WTC11 (cell line): ENCODE measurements around the gene KCND3. TPM values are rescaled to one million over a fixed set of nuclear protein-coding genes. Genes with fewer than 3 reads are reported as not detected.

Source experiments
- ATAC-seq: fragments of 200-7000 bp; cut with Tn5 transposase; 2 replicates; pipeline ENCODE4 v1.10.0; 2021; ENCODE audit warnings: mild to moderate bottlenecking, moderate library complexity
- CTCF ChIA-PET: fragments of 300-600 bp; sonication (Branson Sonifier 250); formaldehyde crosslinking; loops from one replicate; lab custom pipeline; 2021; ENCODE audit warnings: antibody characterized with exemption; lab: Charles Lee
- POLR2A ChIA-PET: fragments of 350-600 bp; sonication (Branson Sonifier 250); formaldehyde crosslinking; loops from one replicate; lab custom pipeline; 2021; ENCODE audit warnings: antibody characterized with exemption; lab: Charles Lee
- DNase-seq: peaks from one replicate; pipeline ENCODE4 v3.0.0; 2021; ENCODE audit warnings: low spot score
- H3K27ac Mint-ChIP-seq: 2 replicates; pipeline ENCODE4 v1.8.0; 2021; ENCODE audit warnings: mixed read lengths
- H3K27me3 Mint-ChIP-seq: 2 replicates; pipeline ENCODE4 v1.8.0; 2021; ENCODE audit warnings: low read depth, mild to moderate bottlenecking, moderate library complexity, mixed read lengths
- H3K36me3 Mint-ChIP-seq: 2 replicates; pipeline ENCODE4 v1.8.0; 2021; ENCODE audit warnings: mixed read lengths
- H3K4me1 Mint-ChIP-seq: 2 replicates; pipeline ENCODE4 v1.8.0; 2022; ENCODE audit warnings: mixed read lengths
- H3K4me3 Mint-ChIP-seq: 2 replicates; pipeline ENCODE4 v1.8.0; 2021; ENCODE audit warnings: mild to moderate bottlenecking, moderate library complexity, mixed read lengths
- H3K9me3 Mint-ChIP-seq: 2 replicates; pipeline ENCODE4 v1.8.0; 2021; ENCODE audit warnings: mixed read lengths
- CBFB ChIP-seq: sonication (generic); formaldehyde crosslinking; IDR thresholded peaks from 2 replicates; pipeline ENCODE4 v1.8.1; 2022; ENCODE audit warnings: mild to moderate bottlenecking, low read depth, missing genetic modification reagents
- CREM ChIP-seq: sonication (generic); formaldehyde crosslinking; IDR thresholded peaks from 2 replicates; pipeline ENCODE4 v1.8.1; 2022; ENCODE audit warnings: mild to moderate bottlenecking, missing genetic modification reagents, moderate library complexity
- ELF4 ChIP-seq: sonication (generic); formaldehyde crosslinking; IDR thresholded peaks from 2 replicates; pipeline ENCODE4 v1.8.1; 2022; ENCODE audit warnings: low read depth, mild to moderate bottlenecking, moderate library complexity, missing genetic modification reagents
- EMX1 ChIP-seq: fragments of 250-450 bp; sonication (Bioruptor Pico); IDR thresholded peaks from 2 replicates; pipeline ENCODE4 v1.8.0; 2021; ENCODE audit warnings: mild to moderate bottlenecking
- FOXP1 ChIP-seq: sonication (generic); formaldehyde crosslinking; IDR thresholded peaks from 2 replicates; pipeline ENCODE4 v1.8.0; 2022; ENCODE audit warnings: missing genetic modification reagents, mild to moderate bottlenecking, moderate library complexity, borderline replicate concordance
- GABPB1 ChIP-seq: sonication (generic); formaldehyde crosslinking; IDR thresholded peaks from 2 replicates; pipeline ENCODE4 v1.8.1; 2023; ENCODE audit warnings: mild to moderate bottlenecking, missing genetic modification reagents
- GTF2I ChIP-seq: fragments of 250-450 bp; sonication (Bioruptor Pico); conservative IDR thresholded peaks from 2 replicates; pipeline ENCODE4 v1.4.0; 2021; ENCODE audit warnings: mild to moderate bottlenecking
- NR1H2 ChIP-seq: sonication (generic); formaldehyde crosslinking; IDR thresholded peaks from 2 replicates; pipeline ENCODE4 v1.9.0; 2021; ENCODE audit warnings: mild to moderate bottlenecking, moderate library complexity, missing genetic modification reagents
- NR2C2 ChIP-seq: sonication (generic); formaldehyde crosslinking; IDR thresholded peaks from 2 replicates; pipeline ENCODE4 v1.8.0; 2022; ENCODE audit warnings: mild to moderate bottlenecking, missing genetic modification reagents
- SMAD3 ChIP-seq: sonication (generic); formaldehyde crosslinking; IDR thresholded peaks from 2 replicates; pipeline ENCODE4 v1.8.0; 2022; ENCODE audit warnings: missing genetic modification reagents, mild to moderate bottlenecking, borderline replicate concordance
- SOX15 ChIP-seq: fragments of 250-450 bp; sonication (Bioruptor Pico); IDR thresholded peaks from 2 replicates; pipeline ENCODE4 v1.9.0; 2021; ENCODE audit warnings: mild to moderate bottlenecking
- SP1 ChIP-seq: sonication (generic); formaldehyde crosslinking; conservative IDR thresholded peaks from 2 replicates; pipeline ENCODE4 v1.8.1; 2022; ENCODE audit warnings: missing genetic modification reagents
- total RNA-seq: library from RNA; stranded (reverse); gene quantifications from 3 replicates; pipeline ENCODE4 v1.2.3, GENCODE V29; 2021
- TF ChIP-seq, protein P1 (sequence below): sonication (generic); formaldehyde crosslinking; IDR thresholded peaks from 2 replicates; pipeline ENCODE4 v1.8.0; 2022; ENCODE audit warnings: missing genetic modification reagents
- TF ChIP-seq, protein P2 (sequence below): sonication (generic); formaldehyde crosslinking; IDR thresholded peaks from 2 replicates; pipeline ENCODE4 v1.8.1; 2023; ENCODE audit warnings: mild to moderate bottlenecking, missing genetic modification reagents
- TF ChIP-seq, protein P3 (sequence below): sonication (generic); formaldehyde crosslinking; IDR thresholded peaks from 2 replicates; pipeline ENCODE4 v1.8.0; 2022; ENCODE audit warnings: mild to moderate bottlenecking, missing genetic modification reagents
- TF ChIP-seq, protein P4 (sequence below): sonication (generic); formaldehyde crosslinking; IDR thresholded peaks from 2 replicates; pipeline ENCODE4 v1.8.1; 2022; ENCODE audit warnings: mild to moderate bottlenecking, moderate library complexity, missing genetic modification reagents
- TF ChIP-seq, protein P5 (sequence below): fragments of 250-450 bp; sonication (Bioruptor Pico); IDR thresholded peaks from 2 replicates; pipeline ENCODE4 v1.9.0; 2021; ENCODE audit warnings: mild to moderate bottlenecking
- TF ChIP-seq, protein P6 (sequence below): sonication (generic); formaldehyde crosslinking; IDR thresholded peaks from 2 replicates; pipeline ENCODE4 v1.8.1; 2023; ENCODE audit warnings: mild to moderate bottlenecking, missing genetic modification reagents, borderline replicate concordance
- TF ChIP-seq, protein P7 (sequence below): sonication (generic); formaldehyde crosslinking; conservative IDR thresholded peaks from 2 replicates; pipeline ENCODE4 v1.8.1; 2022; ENCODE audit warnings: mild to moderate bottlenecking, missing genetic modification reagents

The KCND3 gene
- total RNA-seq, 1 experiment from 2014 or later, result 0.35 TPM

DNA sequence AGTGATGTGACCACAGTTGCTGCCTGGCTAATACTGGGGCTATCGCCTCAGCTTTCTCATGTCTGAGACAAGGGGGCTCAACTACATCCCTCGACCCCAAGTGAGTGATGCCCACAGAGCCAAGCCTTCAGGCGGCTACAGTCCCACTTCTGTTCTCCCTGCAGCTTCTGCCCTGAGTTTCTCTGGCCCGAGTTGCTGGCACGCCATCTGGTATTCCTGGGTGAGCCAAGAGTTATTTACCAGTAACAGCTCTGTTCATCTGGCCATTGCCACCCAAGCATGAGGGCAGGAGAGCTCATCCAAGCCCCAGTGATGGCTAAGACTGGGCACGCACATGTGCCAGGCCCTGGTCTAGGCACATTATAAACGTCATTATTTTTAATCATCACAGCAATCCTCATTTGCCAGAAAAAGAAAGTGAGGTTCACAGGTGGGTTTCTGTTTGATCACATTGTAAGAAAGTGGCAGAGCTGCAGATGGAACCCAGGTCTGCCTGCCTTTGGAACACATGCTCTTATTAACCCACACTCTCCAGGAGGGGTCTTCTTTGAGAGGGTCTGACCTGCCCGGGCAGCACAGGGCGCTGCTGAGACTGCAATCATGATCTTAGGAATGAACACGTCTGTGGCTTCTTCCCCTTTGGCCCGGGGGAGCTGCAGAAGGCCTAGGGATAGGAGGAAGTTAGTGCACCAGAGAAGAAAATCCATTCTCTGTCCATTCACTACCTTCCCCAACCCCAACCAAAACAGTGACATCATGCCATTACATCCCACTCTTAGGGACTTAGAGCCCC, 27.5 kb downstream of the KCND3 start (continued):
- TF ChIP-seq, protein P1, sequence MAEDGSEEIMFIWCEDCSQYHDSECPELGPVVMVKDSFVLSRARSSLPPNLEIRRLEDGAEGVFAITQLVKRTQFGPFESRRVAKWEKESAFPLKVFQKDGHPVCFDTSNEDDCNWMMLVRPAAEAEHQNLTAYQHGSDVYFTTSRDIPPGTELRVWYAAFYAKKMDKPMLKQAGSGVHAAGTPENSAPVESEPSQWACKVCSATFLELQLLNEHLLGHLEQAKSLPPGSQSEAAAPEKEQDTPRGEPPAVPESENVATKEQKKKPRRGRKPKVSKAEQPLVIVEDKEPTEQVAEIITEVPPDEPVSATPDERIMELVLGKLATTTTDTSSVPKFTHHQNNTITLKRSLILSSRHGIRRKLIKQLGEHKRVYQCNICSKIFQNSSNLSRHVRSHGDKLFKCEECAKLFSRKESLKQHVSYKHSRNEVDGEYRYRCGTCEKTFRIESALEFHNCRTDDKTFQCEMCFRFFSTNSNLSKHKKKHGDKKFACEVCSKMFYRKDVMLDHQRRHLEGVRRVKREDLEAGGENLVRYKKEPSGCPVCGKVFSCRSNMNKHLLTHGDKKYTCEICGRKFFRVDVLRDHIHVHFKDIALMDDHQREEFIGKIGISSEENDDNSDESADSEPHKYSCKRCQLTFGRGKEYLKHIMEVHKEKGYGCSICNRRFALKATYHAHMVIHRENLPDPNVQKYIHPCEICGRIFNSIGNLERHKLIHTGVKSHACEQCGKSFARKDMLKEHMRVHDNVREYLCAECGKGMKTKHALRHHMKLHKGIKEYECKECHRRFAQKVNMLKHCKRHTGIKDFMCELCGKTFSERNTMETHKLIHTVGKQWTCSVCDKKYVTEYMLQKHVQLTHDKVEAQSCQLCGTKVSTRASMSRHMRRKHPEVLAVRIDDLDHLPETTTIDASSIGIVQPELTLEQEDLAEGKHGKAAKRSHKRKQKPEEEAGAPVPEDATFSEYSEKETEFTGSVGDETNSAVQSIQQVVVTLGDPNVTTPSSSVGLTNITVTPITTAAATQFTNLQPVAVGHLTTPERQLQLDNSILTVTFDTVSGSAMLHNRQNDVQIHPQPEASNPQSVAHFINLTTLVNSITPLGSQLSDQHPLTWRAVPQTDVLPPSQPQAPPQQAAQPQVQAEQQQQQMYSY (CRISPR knock-in tag), result no peak
- TF ChIP-seq, all 79 proteins: peak for 0

DNA sequence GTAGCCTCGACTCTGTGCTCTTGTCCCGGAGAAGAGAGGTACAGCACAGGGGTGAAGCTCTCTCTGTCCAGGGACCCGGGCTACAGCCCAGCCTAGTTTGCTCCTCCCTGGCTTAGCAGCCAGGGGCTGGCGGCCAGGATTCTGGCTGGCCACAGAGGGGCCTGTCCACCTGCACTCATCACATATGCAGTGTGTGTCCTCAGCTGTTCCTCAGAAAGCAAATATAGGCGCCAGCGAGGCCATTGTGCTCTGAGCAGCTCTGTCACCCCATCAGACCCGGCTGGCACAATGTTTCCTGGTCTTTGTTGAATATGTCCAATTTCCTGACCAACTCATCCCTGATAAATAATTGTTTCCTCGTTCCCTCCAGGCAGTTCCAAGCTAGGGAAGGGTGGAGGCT, 28.5 kb downstream of the KCND3 start:
- no peak overlapping the region for H3K4me3 Mint-ChIP-seq
- CTCF ChIA-PET, result no interaction called here
- POLR2A ChIA-PET, result no interaction called here
- no peaks in the 10 kb centered on the region; the same call in 1 of the 2 replicates for H3K9me3 Mint-ChIP-seq
- H3K36me3 Mint-ChIP-seq, result no peaks in the 10 kb centered on the region
- ATAC-seq (no peak), DNase-seq (no peak)
- H3K4me1 Mint-ChIP-seq, result peaks cover 19% of the 10 kb centered on the region
- no peak overlapping the region for H3K27ac Mint-ChIP-seq
- H3K27me3 Mint-ChIP-seq, result no peaks in the 10 kb centered on the region
- TF ChIP-seq, protein P2, sequence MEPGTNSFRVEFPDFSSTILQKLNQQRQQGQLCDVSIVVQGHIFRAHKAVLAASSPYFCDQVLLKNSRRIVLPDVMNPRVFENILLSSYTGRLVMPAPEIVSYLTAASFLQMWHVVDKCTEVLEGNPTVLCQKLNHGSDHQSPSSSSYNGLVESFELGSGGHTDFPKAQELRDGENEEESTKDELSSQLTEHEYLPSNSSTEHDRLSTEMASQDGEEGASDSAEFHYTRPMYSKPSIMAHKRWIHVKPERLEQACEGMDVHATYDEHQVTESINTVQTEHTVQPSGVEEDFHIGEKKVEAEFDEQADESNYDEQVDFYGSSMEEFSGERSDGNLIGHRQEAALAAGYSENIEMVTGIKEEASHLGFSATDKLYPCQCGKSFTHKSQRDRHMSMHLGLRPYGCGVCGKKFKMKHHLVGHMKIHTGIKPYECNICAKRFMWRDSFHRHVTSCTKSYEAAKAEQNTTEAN (CRISPR knock-in tag), result no peak
- TF ChIP-seq GABPB1 (CRISPR knock-in tag) (no peak), FOXP1 (no peak), NR1H2 (no peak), SMAD3 (CRISPR knock-in tag) (no peak)
- TF ChIP-seq, protein P3, sequence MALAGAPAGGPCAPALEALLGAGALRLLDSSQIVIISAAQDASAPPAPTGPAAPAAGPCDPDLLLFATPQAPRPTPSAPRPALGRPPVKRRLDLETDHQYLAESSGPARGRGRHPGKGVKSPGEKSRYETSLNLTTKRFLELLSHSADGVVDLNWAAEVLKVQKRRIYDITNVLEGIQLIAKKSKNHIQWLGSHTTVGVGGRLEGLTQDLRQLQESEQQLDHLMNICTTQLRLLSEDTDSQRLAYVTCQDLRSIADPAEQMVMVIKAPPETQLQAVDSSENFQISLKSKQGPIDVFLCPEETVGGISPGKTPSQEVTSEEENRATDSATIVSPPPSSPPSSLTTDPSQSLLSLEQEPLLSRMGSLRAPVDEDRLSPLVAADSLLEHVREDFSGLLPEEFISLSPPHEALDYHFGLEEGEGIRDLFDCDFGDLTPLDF, result no peak
- TF ChIP-seq, all 79 proteins: peak for 0

DNA sequence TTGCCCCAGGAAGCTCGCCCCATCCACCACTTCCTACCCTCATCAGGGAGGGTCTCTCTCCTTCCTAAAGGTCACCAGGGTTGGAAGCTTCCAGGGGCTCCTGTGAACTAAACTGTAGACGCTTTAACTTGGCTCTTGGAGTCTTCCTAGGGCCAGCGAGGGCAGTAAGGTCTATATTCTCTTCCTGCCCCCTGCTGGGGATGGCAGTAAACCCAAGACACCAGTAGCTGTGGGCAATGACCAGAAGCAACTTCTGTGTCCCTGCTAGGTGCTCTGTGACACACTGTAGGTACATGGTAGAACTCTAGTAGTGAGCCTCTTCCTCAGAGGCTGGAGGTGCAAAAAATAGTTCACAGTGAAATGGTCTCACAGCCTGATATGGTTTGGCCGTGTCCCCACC, 30.0 kb downstream of the KCND3 start:
- DNase-seq (no peak), ATAC-seq (no peak)
- Mint-ChIP-seq H3K27ac (no peak overlapping the region), H3K36me3 (no peaks in the 10 kb centered on the region), H3K4me3 (no peak overlapping the region), H3K27me3 (no peaks in the 10 kb centered on the region), H3K9me3 (no peaks in the 10 kb centered on the region; the same call in 1 of the 2 replicates), H3K4me1 (peaks cover 12% of the 10 kb centered on the region)
- ChIA-PET CTCF (interaction anchor here (0.6 to 1.3 kb wide), 2 partner anchors 15 to 410 kb away, joined by 3 read pairs; no protein-coding TSS in a partner anchor), POLR2A (no interaction called here)
- TF ChIP-seq, protein P4, sequence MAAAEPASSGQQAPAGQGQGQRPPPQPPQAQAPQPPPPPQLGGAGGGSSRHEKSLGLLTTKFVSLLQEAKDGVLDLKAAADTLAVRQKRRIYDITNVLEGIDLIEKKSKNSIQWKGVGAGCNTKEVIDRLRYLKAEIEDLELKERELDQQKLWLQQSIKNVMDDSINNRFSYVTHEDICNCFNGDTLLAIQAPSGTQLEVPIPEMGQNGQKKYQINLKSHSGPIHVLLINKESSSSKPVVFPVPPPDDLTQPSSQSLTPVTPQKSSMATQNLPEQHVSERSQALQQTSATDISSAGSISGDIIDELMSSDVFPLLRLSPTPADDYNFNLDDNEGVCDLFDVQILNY, result no peak
- TF ChIP-seq SP1 (CRISPR knock-in tag) (no peak), GTF2I (no peak), CREM (no peak), ELF4 (CRISPR knock-in tag) (no peak), NR2C2 (CRISPR knock-in tag) (no peak), CBFB (CRISPR knock-in tag) (no peak), SOX15 (CRISPR knock-in tag) (no peak), EMX1 (CRISPR knock-in tag) (no peak)
- TF ChIP-seq, protein P5, sequence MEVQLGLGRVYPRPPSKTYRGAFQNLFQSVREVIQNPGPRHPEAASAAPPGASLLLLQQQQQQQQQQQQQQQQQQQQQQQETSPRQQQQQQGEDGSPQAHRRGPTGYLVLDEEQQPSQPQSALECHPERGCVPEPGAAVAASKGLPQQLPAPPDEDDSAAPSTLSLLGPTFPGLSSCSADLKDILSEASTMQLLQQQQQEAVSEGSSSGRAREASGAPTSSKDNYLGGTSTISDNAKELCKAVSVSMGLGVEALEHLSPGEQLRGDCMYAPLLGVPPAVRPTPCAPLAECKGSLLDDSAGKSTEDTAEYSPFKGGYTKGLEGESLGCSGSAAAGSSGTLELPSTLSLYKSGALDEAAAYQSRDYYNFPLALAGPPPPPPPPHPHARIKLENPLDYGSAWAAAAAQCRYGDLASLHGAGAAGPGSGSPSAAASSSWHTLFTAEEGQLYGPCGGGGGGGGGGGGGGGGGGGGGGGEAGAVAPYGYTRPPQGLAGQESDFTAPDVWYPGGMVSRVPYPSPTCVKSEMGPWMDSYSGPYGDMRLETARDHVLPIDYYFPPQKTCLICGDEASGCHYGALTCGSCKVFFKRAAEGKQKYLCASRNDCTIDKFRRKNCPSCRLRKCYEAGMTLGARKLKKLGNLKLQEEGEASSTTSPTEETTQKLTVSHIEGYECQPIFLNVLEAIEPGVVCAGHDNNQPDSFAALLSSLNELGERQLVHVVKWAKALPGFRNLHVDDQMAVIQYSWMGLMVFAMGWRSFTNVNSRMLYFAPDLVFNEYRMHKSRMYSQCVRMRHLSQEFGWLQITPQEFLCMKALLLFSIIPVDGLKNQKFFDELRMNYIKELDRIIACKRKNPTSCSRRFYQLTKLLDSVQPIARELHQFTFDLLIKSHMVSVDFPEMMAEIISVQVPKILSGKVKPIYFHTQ (CRISPR knock-in tag), result no peak
- TF ChIP-seq, protein P6, sequence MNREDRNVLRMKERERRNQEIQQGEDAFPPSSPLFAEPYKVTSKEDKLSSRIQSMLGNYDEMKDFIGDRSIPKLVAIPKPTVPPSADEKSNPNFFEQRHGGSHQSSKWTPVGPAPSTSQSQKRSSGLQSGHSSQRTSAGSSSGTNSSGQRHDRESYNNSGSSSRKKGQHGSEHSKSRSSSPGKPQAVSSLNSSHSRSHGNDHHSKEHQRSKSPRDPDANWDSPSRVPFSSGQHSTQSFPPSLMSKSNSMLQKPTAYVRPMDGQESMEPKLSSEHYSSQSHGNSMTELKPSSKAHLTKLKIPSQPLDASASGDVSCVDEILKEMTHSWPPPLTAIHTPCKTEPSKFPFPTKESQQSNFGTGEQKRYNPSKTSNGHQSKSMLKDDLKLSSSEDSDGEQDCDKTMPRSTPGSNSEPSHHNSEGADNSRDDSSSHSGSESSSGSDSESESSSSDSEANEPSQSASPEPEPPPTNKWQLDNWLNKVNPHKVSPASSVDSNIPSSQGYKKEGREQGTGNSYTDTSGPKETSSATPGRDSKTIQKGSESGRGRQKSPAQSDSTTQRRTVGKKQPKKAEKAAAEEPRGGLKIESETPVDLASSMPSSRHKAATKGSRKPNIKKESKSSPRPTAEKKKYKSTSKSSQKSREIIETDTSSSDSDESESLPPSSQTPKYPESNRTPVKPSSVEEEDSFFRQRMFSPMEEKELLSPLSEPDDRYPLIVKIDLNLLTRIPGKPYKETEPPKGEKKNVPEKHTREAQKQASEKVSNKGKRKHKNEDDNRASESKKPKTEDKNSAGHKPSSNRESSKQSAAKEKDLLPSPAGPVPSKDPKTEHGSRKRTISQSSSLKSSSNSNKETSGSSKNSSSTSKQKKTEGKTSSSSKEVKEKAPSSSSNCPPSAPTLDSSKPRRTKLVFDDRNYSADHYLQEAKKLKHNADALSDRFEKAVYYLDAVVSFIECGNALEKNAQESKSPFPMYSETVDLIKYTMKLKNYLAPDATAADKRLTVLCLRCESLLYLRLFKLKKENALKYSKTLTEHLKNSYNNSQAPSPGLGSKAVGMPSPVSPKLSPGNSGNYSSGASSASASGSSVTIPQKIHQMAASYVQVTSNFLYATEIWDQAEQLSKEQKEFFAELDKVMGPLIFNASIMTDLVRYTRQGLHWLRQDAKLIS (CRISPR knock-in tag), result no peak
- TF ChIP-seq, protein P7, sequence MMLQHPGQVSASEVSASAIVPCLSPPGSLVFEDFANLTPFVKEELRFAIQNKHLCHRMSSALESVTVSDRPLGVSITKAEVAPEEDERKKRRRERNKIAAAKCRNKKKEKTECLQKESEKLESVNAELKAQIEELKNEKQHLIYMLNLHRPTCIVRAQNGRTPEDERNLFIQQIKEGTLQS (CRISPR knock-in tag), result no peak
